DOHH2 (cell line): Measurements from ENCODE around the gene CDH4.

Experiments
- H3F3A ChIP-seq: fragments of 200-600 bp; sonication (generic), shearing (Covaris generic); 2 replicates; pipeline ENCODE4 v1.6.0; 2016; ENCODE audit warnings: antibody characterized with exemption, mild to moderate bottlenecking; ENCODE audit not compliant: control insufficient read depth, insufficient read depth
- H3K27ac ChIP-seq: fragments of 200-600 bp; sonication (generic); 2 replicates; pipeline ENCODE4 v1.5.1; 2014; ENCODE audit warnings: low read depth, mild to moderate bottlenecking, low read length, moderate library complexity
- H3K27me3 ChIP-seq: fragments of 200-600 bp; sonication (generic); 2 replicates; pipeline ENCODE4 v1.6.1; 2014; ENCODE audit warnings: mild to moderate bottlenecking, low read length, mixed read lengths; ENCODE audit not compliant: control insufficient read depth
- H3K36me3 ChIP-seq: fragments of 200-600 bp; sonication (generic); 2 replicates; pipeline ENCODE4 v1.6.1; 2014; ENCODE audit warnings: mild to moderate bottlenecking, low read length, moderate library complexity, mixed read lengths; ENCODE audit not compliant: control insufficient read depth
- H3K4me1 ChIP-seq: fragments of 200-600 bp; sonication (generic); 2 replicates; pipeline ENCODE4 v1.6.1; 2014; ENCODE audit warnings: mild to moderate bottlenecking, low read length, mixed read lengths; ENCODE audit not compliant: control insufficient read depth
- H3K4me2 ChIP-seq: fragments of 200-600 bp; sonication (generic); 2 replicates; pipeline ENCODE4 v1.6.0; 2014; ENCODE audit warnings: mild to moderate bottlenecking, low read length, moderate library complexity
- H3K4me3 ChIP-seq: fragments of 200-600 bp; sonication (generic); 2 replicates; pipeline ENCODE4 v1.5.1; 2014; ENCODE audit warnings: mild to moderate bottlenecking, low read length, mixed read lengths
- H3K79me2 ChIP-seq: fragments of 200-600 bp; sonication (generic); 2 replicates; pipeline ENCODE4 v1.6.1; 2014; ENCODE audit warnings: mild to moderate bottlenecking, low read length, mixed read lengths; ENCODE audit not compliant: control insufficient read depth
- H3K9me2 ChIP-seq: fragments of 200-600 bp; sonication (generic); replicated peaks from 2 replicates; pipeline ENCODE4 v1.6.1; 2014; ENCODE audit warnings: mild to moderate bottlenecking, low read length, mixed read lengths; ENCODE audit not compliant: control insufficient read depth
- H3K9me3 ChIP-seq: fragments of 200-600 bp; sonication (generic); 2 replicates; pipeline ENCODE4 v1.6.1; 2014; ENCODE audit warnings: antibody characterized with exemption, low read length, mixed read lengths; ENCODE audit not compliant: control insufficient read depth, insufficient read depth
- H4K20me1 ChIP-seq: fragments of 200-600 bp; sonication (generic); 2 replicates; pipeline ENCODE4 v1.6.0; 2014; ENCODE audit warnings: low read depth, mild to moderate bottlenecking, antibody characterized with exemption, low read length, moderate library complexity; ENCODE audit not compliant: control insufficient read depth, insufficient read depth
- CTCF ChIP-seq: fragments of 200-600 bp; sonication (generic); IDR thresholded peaks from one replicate; pipeline ENCODE4 v1.5.1; 2014; ENCODE audit warnings: antibody characterized with exemption, mild to moderate bottlenecking, low read depth, low read length; ENCODE audit not compliant: poor library complexity, severe bottlenecking
- EZH2phosphoT487 ChIP-seq: fragments of 200-600 bp; sonication (generic); IDR thresholded peaks from 2 replicates; pipeline ENCODE4 v1.6.1; 2017; ENCODE audit warnings: borderline replicate concordance, mild to moderate bottlenecking, antibody characterized with exemption, low read length, moderate library complexity, mixed read lengths

Gene CDH4

GRCh38 chr20:61696181-61696735 is 444.2 kb downstream of the CDH4 start:
- H3K27ac ChIP-seq, result no peak overlapping the region
- no peak overlapping the region for H3K4me2 ChIP-seq
- H3F3A ChIP-seq, result no peaks in the 10 kb centered on the region
- H3K36me3 ChIP-seq, result no peaks in the 10 kb centered on the region
- H3K79me2 ChIP-seq, result no peaks in the 10 kb centered on the region
- H3K4me3 ChIP-seq, result no peak overlapping the region
- TF ChIP-seq CTCF (no peak), EZH2phosphoT487 (no peak)
- H3K27me3 ChIP-seq, result no peaks in the 10 kb centered on the region
- no peaks in the 10 kb centered on the region for H4K20me1 ChIP-seq
- no peaks in the 10 kb centered on the region for H3K9me3 ChIP-seq
- no peaks in the 10 kb centered on the region for H3K4me1 ChIP-seq
- no peaks in the 10 kb centered on the region for H3K9me2 ChIP-seq

- Histone ChIP-seq H4K20me1 (no peaks in the 10 kb centered on the region), H3F3A (no peaks in the 10 kb centered on the region), H3K9me2 (no peaks in the 10 kb centered on the region), H3K4me1 (no peaks in the 10 kb centered on the region), H3K79me2 (no peaks in the 10 kb centered on the region), H3K27ac (no peak overlapping the region), H3K4me3 (no peak overlapping the region), H3K9me3 (no peaks in the 10 kb centered on the region), H3K27me3 (no peaks in the 10 kb centered on the region), H3K36me3 (no peaks in the 10 kb centered on the region), H3K4me2 (no peak overlapping the region)
- TF ChIP-seq EZH2phosphoT487, result no peak
- no peak for TF ChIP-seq CTCF
These were observed 445.9 kb downstream of the CDH4 start for GRCh38 chr20:61697666-61698597.

GRCh38 chr20:61698598-61699494 is 446.8 kb downstream of the CDH4 start:
- Histone ChIP-seq H3F3A (no peaks in the 10 kb centered on the region), H3K9me2 (no peaks in the 10 kb centered on the region), H3K4me1 (no peaks in the 10 kb centered on the region), H3K27me3 (no peaks in the 10 kb centered on the region), H3K9me3 (no peaks in the 10 kb centered on the region), H3K4me2 (no peak overlapping the region), H3K27ac (no peak overlapping the region), H3K4me3 (no peak overlapping the region), H3K79me2 (no peaks in the 10 kb centered on the region), H3K36me3 (no peaks in the 10 kb centered on the region), H4K20me1 (no peaks in the 10 kb centered on the region)
- TF ChIP-seq EZH2phosphoT487 (no peak), CTCF (no peak)
